ENCODE data around the gene SMR3A.

Gene SMR3A

DNA sequence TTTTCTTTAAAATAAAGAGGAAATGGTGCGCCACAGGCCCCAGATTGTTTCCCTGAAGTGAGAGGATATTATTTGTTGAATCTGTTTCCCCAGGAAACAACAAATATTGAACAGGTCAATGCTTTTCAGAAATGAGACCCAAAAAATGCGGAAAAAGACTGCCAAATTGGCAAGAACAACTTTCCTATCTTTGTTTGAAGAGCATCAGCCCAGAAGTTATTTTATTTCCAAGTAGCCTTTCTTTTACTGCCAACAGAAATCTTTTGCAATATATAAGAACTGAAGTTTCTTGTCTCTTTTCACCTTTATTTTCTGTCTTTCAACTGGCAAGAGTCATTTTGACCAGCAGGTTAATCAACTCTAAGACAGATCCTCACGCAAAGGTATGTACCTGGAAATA lies at the start of gene SMR3A:
TSS of gene SMR3A (plus strand) at position 301 of the 400 bp plus-strand sequence. CDS start 1,356 bp downstream, outside the sequence.
- H3K4me1 Mint-ChIP-seq (ENCODE audit: low read depth) = no peaks in the 10 kb centered on the region
- no peaks in the 10 kb centered on the region for H3K9me3 Mint-ChIP-seq
- H3K36me3 Mint-ChIP-seq (ENCODE audit: low read depth) = no peaks in the 10 kb centered on the region
- H3K27me3 Mint-ChIP-seq = no peaks in the 10 kb centered on the region
- no peak within 1 kb of the TSS for H3K27ac Mint-ChIP-seq
- no peak for DNase-seq
- no peak within 1 kb of the TSS for H3K4me3 Mint-ChIP-seq

DNA sequence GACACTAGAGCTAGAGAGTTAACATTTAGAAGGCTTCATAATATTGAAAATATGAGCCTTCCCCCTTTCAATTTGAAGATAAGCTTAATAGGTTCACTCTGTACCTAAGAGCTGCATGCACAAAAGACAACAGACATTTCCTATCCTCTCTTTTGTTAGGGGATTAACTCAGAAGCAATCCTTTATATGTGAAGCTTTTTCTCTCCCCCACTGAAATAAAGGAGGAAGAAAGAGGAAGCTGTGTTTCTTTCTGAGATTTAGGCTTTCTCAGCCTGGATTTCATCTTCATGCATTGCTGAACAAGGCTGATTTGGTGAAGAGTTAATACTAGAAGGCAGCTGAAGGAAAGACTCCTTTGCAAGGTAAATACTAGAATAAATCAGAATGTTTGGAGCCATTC lies 46.8 kb upstream of the SMR3A start:
- H3K9me3 Mint-ChIP-seq = no peaks in the 10 kb centered on the region
- no peaks in the 10 kb centered on the region for H3K4me1 Mint-ChIP-seq (ENCODE audit: low read depth)
- no peak for DNase-seq
- H3K27me3 Mint-ChIP-seq = no peaks in the 10 kb centered on the region
- no peak overlapping the region for H3K27ac Mint-ChIP-seq
- no peaks in the 10 kb centered on the region for H3K36me3 Mint-ChIP-seq (ENCODE audit: low read depth)
- no peak overlapping the region for H3K4me3 Mint-ChIP-seq

DNA sequence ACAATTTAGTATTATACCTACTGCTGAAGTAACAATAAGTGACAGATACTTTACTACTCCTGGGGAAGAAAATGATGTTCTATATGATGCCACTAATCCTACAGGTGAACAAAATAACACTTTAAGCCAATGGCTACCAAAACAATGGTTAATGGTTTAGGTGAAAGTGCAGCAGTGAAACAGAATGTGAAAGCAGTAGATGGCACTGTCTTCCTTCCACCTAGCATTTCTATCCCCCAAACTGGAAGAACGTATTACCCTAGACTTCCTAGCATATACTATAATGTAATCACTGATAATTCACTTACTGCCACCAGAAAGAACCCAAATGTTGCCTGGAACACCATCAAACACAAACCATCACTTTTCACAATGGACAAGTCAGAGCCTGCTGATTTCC lies 44.6 kb upstream of the SMR3A start:
- Mint-ChIP-seq H3K4me3 (no peak overlapping the region), H3K27ac (no peak overlapping the region), H3K4me1 (ENCODE audit: low read depth) (no peaks in the 10 kb centered on the region), H3K9me3 (no peaks in the 10 kb centered on the region), H3K27me3 (no peaks in the 10 kb centered on the region), H3K36me3 (ENCODE audit: low read depth) (no peaks in the 10 kb centered on the region)
- DNase-seq = no peak

DNA sequence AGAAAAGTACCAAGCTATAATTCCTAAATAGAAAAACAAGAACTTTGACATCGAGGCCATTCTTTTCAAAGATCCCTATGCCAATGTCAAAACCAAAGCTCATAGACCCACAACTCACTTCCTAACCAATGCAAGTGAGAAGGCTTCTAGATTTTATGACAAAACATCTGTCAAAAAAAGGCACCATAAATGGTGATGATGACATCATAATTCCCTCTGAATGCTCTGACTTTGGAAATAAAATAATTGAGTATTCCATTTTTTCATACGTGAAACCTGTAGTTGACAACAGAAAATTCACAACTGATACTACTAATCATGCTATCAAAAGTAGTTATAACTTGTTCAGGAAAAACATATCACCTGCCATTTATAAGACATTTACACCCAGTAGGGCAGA lies 34.5 kb upstream of the SMR3A start:
- no peaks in the 10 kb centered on the region for H3K36me3 Mint-ChIP-seq (ENCODE audit: low read depth)
- H3K4me3 Mint-ChIP-seq = no peak overlapping the region
- no peak for DNase-seq
- no peaks in the 10 kb centered on the region for H3K27me3 Mint-ChIP-seq
- H3K27ac Mint-ChIP-seq = no peak overlapping the region
- peaks cover 2% of the 10 kb centered on the region for H3K9me3 Mint-ChIP-seq
- H3K4me1 Mint-ChIP-seq (ENCODE audit: low read depth) = no peaks in the 10 kb centered on the region

DNA sequence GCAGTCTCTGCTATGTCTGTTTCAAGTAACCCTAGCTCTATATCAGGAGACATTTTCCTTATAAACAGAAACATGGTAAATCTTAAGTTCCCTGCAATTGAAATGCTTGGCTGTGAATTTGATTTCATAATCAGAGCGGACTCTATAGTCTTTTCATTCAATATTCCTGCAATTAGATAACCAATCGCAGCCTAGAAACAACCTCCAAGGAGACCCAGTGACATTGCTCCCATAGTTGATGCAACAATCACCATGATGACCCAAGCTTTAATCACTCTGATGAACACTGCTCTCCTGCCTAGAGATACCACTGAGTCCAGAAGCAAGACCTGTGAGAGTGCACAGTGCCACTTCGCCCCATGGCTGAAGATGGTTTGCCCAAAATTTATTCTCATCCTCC lies 25.9 kb upstream of the SMR3A start, which contains the start of gene CABS1:
TSS of gene CABS1 (plus strand) at position 301 of the 400 bp plus-strand sequence. CDS start at position 360, 59 bp downstream.
- Mint-ChIP-seq H3K4me3 (no peak within 1 kb of the TSS), H3K36me3 (ENCODE audit: low read depth) (no peaks in the 10 kb centered on the region), H3K27me3 (no peaks in the 10 kb centered on the region)

DNA sequence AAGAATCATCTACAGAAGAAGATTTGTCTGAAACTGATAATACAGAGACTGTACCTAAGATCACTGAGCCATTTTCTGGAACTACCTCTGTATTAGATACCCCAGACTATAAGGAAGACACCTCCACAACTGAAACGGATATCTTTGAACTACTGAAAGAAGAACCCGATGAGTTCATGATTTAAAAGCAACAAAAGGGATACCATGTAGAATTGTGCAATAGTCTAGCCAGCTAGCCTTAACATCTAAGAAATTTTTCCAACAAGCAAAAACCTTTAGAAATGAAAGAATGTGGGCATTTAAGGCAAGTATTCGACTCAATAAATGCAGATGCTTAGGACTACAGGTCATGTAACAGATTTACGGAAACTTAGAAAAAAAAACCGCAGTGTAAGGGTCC lies 24.5 kb upstream of the SMR3A start:
- no peak overlapping the region for H3K4me3 Mint-ChIP-seq
- H3K36me3 Mint-ChIP-seq (ENCODE audit: low read depth) = no peaks in the 10 kb centered on the region
- DNase-seq = no peak
- H3K27me3 Mint-ChIP-seq = no peaks in the 10 kb centered on the region
- no peaks in the 10 kb centered on the region for H3K4me1 Mint-ChIP-seq (ENCODE audit: low read depth)
- H3K27ac Mint-ChIP-seq = no peak overlapping the region
- no peaks in the 10 kb centered on the region for H3K9me3 Mint-ChIP-seq

More for the DNA sequence above, 25.9 kb upstream of the SMR3A start, which contains the start of gene CABS1:
- Mint-ChIP-seq H3K27ac (no peak within 1 kb of the TSS), H3K9me3 (no peaks in the 10 kb centered on the region), H3K4me1 (ENCODE audit: low read depth) (no peaks in the 10 kb centered on the region)
- DNase-seq = no peak

DNA sequence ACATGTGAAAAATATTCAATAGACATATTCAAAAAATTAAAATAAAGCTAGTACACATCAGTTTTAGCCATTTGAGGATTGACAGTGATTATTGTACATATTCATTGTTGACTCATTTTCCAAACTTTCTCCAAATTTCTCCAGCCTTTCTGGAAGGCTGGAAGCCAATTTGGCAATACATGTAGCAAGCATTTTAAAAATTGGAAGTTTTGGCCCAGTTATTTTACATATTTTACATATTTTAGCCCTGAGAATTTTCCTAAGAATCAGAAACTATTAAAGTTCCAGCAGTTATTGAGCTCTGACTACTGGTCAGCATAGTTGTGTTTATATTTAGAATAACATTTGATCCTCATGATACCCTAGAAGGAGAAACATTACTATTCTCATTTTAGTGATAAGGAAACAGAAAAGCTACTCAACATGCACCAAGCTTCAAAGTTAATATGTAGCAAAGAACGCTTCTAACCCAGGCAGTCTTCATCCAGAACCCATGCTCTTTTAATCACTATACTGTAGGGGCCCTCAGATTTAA lies 22.6 kb upstream of the SMR3A start:
- Mint-ChIP-seq H3K4me3 (no peak overlapping the region), H3K9me3 (no peaks in the 10 kb centered on the region), H3K27ac (no peak overlapping the region), H3K27me3 (no peaks in the 10 kb centered on the region), H3K36me3 (ENCODE audit: low read depth) (no peaks in the 10 kb centered on the region), H3K4me1 (ENCODE audit: low read depth) (no peaks in the 10 kb centered on the region)
- DNase-seq = no peak

DNA sequence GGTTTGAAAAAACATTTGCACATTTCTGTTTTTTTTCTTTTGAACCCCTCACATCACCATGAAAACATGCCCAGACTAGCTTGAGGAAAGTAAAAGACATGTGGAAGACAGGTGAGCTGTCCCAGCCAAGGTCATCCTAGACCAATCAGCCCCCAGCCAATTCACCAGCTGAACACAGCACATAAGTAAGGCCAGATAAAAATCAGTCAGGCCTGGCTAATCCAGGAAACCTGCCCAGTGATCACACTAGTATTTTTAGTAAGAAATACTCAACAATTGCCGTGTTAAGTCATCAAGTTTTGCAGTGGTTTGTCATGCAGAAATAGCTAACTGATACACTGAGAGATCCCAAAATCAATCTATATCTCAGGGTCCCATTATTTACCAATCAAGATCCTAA lies 4.4 kb upstream of the SMR3A start:
- Mint-ChIP-seq H3K9me3 (no peaks in the 10 kb centered on the region), H3K36me3 (ENCODE audit: low read depth) (no peaks in the 10 kb centered on the region), H3K4me1 (ENCODE audit: low read depth) (no peaks in the 10 kb centered on the region), H3K4me3 (no peak overlapping the region), H3K27me3 (no peaks in the 10 kb centered on the region), H3K27ac (no peak overlapping the region)
- no peak for DNase-seq

DNA sequence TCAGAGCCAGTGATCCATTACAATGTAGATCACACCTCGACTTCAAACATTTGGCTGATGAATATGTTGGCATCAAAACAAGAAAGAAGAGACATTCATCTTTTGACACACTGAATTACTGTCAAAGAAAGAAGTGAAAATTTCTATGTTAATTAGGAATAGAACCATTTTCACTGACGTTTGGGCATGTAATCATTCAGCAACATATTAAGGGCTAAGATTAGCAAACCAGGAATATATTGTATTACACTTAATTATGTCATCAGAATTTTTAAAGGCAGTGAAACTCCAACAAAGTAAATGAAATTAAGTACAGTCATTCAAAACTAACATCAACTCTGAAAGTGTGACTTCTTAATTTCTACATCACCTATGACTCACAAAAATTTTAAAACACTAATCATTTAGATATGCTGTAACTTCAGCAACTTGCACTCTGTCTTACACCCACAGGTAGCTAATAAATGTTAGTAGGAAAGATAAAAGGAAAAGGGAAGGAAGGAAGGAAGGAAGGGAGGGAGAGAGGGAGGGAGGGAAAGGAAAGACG lies 1.4 kb upstream of the SMR3A start:
- no peaks in the 10 kb centered on the region for H3K4me1 Mint-ChIP-seq (ENCODE audit: low read depth)
- H3K4me3 Mint-ChIP-seq = no peak overlapping the region
- DNase-seq = no peak
- no peaks in the 10 kb centered on the region for H3K36me3 Mint-ChIP-seq (ENCODE audit: low read depth)
- no peak overlapping the region for H3K27ac Mint-ChIP-seq
- H3K9me3 Mint-ChIP-seq = no peaks in the 10 kb centered on the region
- no peaks in the 10 kb centered on the region for H3K27me3 Mint-ChIP-seq

DNA sequence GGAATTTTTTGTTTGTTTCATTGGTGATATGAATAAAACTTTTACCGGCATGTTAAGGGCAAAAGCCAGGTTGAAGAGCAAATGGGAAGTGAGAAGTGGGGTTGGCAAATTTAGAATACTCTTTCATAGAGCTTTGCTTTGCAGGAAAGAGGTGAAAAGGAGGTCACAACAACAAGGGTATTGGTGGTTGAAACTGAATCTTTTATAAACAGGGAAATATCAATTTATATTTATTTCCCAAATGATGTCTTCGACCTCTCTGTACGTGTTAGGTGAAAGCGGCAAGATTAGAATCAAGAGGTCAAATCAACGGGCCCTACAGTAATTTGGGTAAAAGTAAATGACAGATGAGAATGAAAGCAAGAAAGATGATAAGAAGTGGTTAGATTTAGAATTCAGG lies 3.4 kb downstream of the SMR3A start:
- Mint-ChIP-seq H3K9me3 (no peaks in the 10 kb centered on the region), H3K27ac (no peak overlapping the region), H3K36me3 (ENCODE audit: low read depth) (no peaks in the 10 kb centered on the region), H3K4me1 (ENCODE audit: low read depth) (no peaks in the 10 kb centered on the region), H3K4me3 (no peak overlapping the region), H3K27me3 (no peaks in the 10 kb centered on the region)
- no peak for DNase-seq

DNA sequence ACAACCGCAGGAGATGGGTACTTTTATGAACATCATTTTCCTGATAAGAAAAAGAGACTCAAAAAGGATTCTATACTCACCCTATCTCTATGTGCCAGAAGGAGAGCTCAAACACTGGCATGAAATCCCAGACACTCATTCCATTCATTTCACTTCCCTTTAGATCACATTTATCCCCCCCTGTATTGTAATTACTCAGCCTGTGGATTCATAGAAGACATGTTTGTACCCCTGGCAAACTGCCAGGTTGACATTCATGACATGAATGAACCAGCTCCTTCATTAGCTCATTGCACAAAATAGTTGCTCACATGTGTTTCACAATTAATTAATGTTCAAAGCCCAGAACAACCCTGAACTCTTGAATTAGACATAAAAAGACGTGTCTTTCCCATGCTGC lies 4.9 kb downstream of the SMR3A start:
- Mint-ChIP-seq H3K27me3 (no peaks in the 10 kb centered on the region), H3K36me3 (ENCODE audit: low read depth) (no peaks in the 10 kb centered on the region), H3K4me3 (no peak overlapping the region), H3K9me3 (no peaks in the 10 kb centered on the region), H3K4me1 (ENCODE audit: low read depth) (no peaks in the 10 kb centered on the region), H3K27ac (no peak overlapping the region)
- DNase-seq = no peak

DNA sequence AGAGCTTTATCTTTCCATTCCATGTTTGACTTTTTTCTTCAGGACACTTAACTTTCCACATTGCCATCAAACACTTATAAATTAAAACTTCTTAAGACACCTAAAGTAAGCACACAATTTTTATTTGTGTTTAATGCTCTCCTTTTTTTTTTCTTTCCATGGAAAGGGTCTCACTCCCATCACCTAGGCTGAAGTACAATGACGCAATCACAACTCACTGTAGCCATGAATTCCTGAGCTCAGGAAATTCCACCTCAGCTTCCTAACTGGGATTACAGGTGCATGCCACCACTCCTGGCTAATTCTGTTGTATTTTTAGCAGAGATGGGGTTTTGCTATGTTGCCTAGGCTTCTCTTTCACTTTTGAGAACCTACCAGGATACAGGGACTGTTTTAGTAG lies 7.3 kb downstream of the SMR3A start:
- Mint-ChIP-seq H3K27ac (no peak overlapping the region), H3K4me1 (ENCODE audit: low read depth) (no peaks in the 10 kb centered on the region), H3K27me3 (no peaks in the 10 kb centered on the region), H3K4me3 (no peak overlapping the region), H3K36me3 (ENCODE audit: low read depth) (no peaks in the 10 kb centered on the region), H3K9me3 (no peaks in the 10 kb centered on the region)
- no peak for DNase-seq

DNA sequence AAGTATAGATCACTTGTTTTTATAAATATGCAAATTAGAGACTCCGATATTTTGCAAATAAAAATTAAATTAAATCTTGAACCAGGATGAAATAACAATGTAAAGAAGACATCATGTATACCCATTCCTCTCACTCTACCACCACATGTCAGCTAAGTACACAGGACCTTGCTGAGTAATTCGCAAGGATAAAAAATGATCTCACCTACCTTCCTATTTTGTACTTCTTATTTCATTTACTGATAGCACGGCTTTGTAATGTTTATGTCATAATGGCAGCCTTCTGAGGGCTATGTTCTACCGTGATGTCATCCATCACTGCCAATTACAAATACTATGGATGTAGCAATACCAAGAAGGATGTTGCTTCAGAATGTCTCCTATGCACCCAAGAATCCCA lies 11.4 kb downstream of the SMR3A start:
- Mint-ChIP-seq H3K27ac (no peak overlapping the region), H3K4me1 (ENCODE audit: low read depth) (no peaks in the 10 kb centered on the region), H3K27me3 (no peaks in the 10 kb centered on the region), H3K9me3 (no peaks in the 10 kb centered on the region), H3K36me3 (ENCODE audit: low read depth) (no peaks in the 10 kb centered on the region), H3K4me3 (no peak overlapping the region)
- no peak for DNase-seq

DNA sequence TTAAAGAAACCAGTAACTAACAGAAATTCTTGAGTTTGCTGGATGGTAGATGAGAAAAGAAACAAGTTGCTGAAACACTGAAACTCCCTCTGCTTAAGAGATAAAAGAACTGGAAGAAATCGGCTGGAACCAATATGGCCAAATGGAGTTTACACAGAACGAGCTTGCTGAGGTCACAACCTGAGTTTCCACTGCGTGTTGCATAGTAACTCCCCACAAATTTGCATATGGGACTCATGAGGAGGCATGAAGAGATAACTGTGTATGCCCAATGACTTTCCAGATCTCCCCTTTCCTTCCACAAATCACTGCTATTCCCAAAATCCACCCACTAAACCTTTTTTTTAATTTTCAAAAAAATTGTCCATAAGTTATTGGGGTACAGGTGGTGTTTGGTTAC lies 12.2 kb downstream of the SMR3A start:
- H3K4me3 Mint-ChIP-seq = no peak overlapping the region
- H3K4me1 Mint-ChIP-seq (ENCODE audit: low read depth) = no peaks in the 10 kb centered on the region
- no peaks in the 10 kb centered on the region for H3K36me3 Mint-ChIP-seq (ENCODE audit: low read depth)
- H3K27ac Mint-ChIP-seq = no peak overlapping the region
- H3K9me3 Mint-ChIP-seq = no peaks in the 10 kb centered on the region
- no peak for DNase-seq
- H3K27me3 Mint-ChIP-seq = no peaks in the 10 kb centered on the region

DNA sequence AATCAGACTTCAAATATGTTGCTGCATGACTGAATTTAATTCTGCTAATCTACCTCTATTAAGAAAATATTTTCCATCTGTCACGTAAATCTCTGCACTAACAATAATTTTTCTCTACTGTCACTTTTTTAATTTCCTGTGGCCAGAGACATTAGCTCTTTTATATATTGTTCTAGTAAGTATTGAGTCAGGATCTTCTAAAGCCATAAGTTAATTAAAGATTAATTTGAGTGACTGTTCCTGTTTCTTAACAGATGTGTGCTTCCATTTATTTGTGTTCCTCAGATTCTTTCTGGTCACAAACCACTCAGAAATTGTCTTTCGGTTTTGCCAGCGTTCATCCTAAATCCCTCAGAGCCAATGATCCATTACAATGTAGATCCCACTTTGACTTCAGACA lies 20.0 kb downstream of the SMR3A start:
- H3K4me1 Mint-ChIP-seq (ENCODE audit: low read depth) = no peaks in the 10 kb centered on the region
- H3K27ac Mint-ChIP-seq = no peak overlapping the region
- H3K27me3 Mint-ChIP-seq = no peaks in the 10 kb centered on the region

DNA sequence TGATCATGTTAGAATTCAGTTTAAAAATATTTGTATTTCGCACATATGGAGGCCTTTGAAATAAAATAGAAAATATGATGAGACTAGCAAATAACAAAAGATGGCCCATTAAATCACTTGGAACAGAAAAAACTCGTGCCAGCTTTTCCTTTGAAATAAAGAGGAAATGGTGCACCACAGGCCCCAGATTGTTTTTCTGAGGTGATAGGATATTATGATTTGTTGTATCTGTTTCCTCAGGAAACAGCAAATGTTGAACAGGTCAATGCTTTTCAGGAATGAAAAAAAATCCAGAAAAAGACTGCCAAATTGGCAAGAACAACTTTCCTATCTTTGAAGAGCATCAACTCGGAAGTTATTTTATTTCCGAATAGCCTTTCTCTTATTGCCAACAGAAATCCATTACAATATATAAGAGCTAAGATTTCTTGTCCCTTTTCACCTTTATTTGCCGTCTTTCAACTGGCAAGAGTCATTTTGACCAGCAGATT lies 22.2 kb downstream of the SMR3A start, which contains the start of gene SMR3B:
TSS of gene SMR3B (plus strand) at position 441 of the 491 bp plus-strand sequence. CDS start 1,380 bp downstream, outside the sequence.
- DNase-seq = no peak
- no peaks in the 10 kb centered on the region for H3K4me1 Mint-ChIP-seq (ENCODE audit: low read depth)
- no peak within 1 kb of the TSS for H3K4me3 Mint-ChIP-seq
- no peaks in the 10 kb centered on the region for H3K27me3 Mint-ChIP-seq
- H3K27ac Mint-ChIP-seq = no peak within 1 kb of the TSS
- H3K36me3 Mint-ChIP-seq (ENCODE audit: low read depth) = no peaks in the 10 kb centered on the region
- H3K9me3 Mint-ChIP-seq = no peaks in the 10 kb centered on the region

More for the DNA sequence above, 20.0 kb downstream of the SMR3A start:
- no peak for DNase-seq
- Mint-ChIP-seq H3K36me3 (ENCODE audit: low read depth) (no peaks in the 10 kb centered on the region), H3K9me3 (no peaks in the 10 kb centered on the region), H3K4me3 (no peak overlapping the region)

Measured in activated T-cell treated with anti-CD3 and anti-CD28 coated beads, Interleukin-2, amount 50 U/mL, for 24 hours (primary cell).